ENCODE measurements around the gene SMARCD1. TPM values are rescaled to one million over a fixed set of nuclear protein-coding genes. Genes with fewer than 3 reads are reported as not detected.

SMARCD1 gene
- total and polyA plus RNA-seq, 9 of the 15 experiments (the other 6 are each of a cell fraction or from before 2014, with no cell fraction given) = 0.86 to 91.7 (median 48.0) TPM

- TF ChIP-seq E4F1 (CRISPR knock-in tag; IDR thresholded peaks at IDR 0.05; ENCODE audit: borderline replicate concordance) = no peak
- no peak for TF ChIP-seq KAT2B (IDR thresholded peaks at IDR 0.05; ENCODE audit: low read depth, low read length)
- peak; percentile 90 to 95 (median 94) for TF ChIP-seq CTCF (IDR thresholded peaks at IDR 0.05 in 2 of 3, conservative IDR thresholded peaks at IDR 0.05 in 1 of 3; ENCODE audit: insufficient read depth in 2 of 3, low read depth in 1 of 3, low read length in 3 of 3)
- TF ChIP-seq REST (IDR thresholded peaks at IDR 0.05; ENCODE audit: borderline replicate concordance) = peak; percentile 90
- no peak for TF ChIP-seq REST (CRISPR knock-in tag; IDR thresholded peaks at IDR 0.05; ENCODE audit: low read depth)
- TF ChIP-seq DDX20 (tag; IDR thresholded peaks at IDR 0.05; ENCODE audit: low read depth) = no peak
- TF ChIP-seq CC2D1A (IDR thresholded peaks at IDR 0.05) = peak; percentile 87; the same call in 1 of the 2 replicates
- TF ChIP-seq CBFB (CRISPR knock-in tag; IDR thresholded peaks at IDR 0.05) = peak; percentile 18; the same call in 1 of the 2 replicates
- peak; percentile 27; the same call in 1 of the 2 replicates for TF ChIP-seq CTBP1 (IDR thresholded peaks at IDR 0.05; ENCODE audit: borderline replicate concordance)
- TF ChIP-seq ESRRB (CRISPR knock-in tag; IDR thresholded peaks at IDR 0.05; ENCODE audit: borderline replicate concordance) = no peak
- no peak for TF ChIP-seq GATAD2B (IDR thresholded peaks at IDR 0.05; ENCODE audit: borderline replicate concordance)
- TF ChIP-seq ELK3 (CRISPR knock-in tag; IDR thresholded peaks at IDR 0.05) = no peak
Observed at GRCh38 chr12:50074936-50075807, 10.0 kb upstream of the SMARCD1 start (continued).

Measured in K562 (cell line).